HG03025 (cell line): ENCODE measurements around the gene TLR10.
"Not testable (repeated sequence)": the region's sequence is repeated elsewhere in the genome, so short reads cannot be mapped to it uniquely, and the experiment has no call there.

Experiments
- ATAC-seq: cut with Tn5 transposase; IDR thresholded peaks from one replicate; pipeline ENCODE4 v1.9.1; 2021; ENCODE audit warnings: mild to moderate bottlenecking, moderate library complexity; ENCODE audit not compliant: unreplicated experiment, low FRiP score

TLR10 gene

GRCh38 chr4:38782452-38783108, at the start of gene TLR10:
Gene TLR10 (minus strand): TSS chr4:38782990. CDS start chr4:38775590, 7,400 bp downstream.
- peak; percentile 55 for ATAC-seq

DNA sequence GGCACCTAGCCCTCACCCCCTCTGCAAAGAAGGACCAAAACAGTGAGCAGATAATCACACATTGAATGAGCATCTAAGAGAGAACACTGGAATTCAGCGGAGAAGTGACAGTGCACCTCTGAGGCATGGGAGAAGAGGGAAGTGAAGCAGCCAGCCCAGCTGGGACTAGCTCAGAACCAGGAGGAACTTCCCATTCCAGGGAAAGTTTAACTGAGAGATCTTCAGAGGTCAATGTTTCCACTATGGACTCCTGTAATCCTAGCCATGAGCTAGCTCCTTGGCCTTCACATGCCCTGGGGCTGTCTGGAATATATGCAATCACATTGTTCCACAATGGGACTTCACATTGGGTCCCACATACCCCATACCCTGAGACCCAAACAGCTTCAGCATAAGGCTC, 49.4 kb upstream of the TLR10 start:
- no peak for ATAC-seq

DNA sequence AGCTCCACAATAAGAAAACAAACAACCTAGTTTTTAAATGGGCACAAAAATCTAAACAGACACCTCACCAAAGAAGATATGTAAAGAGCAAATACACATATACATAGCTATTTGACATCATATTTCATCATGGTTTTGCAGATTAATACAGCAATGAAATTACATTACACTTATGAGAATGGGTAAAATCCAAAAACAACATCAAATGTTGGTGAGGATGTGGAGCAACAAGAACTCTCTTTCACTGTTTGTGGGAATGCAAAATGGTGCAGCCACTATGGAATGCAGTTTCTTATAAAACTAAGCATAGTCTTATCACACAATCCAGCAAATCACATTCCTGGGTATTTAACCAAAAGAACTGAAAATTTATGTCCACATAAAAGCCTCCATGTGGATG, 48.9 kb upstream of the TLR10 start:
- no peak for ATAC-seq

DNA sequence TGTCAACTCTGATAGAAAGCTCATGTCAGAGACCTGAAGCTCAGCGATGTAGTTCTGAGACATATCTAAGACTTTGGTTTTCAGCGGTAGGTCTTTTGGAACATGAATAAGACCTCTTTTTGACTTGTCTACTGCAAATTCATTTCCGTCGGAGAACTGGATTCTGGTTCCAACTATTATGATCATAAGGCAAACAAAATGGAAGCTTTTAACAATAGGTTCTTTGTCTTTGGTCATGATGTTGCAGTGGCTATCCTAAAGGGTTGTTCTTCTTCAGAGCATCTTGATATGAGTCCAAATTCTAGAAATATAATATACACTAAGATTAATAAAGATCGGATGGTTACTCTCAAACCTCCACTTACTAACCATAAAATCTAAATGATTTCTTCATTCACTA, 46.4 kb upstream of the TLR10 start:
- no peak for ATAC-seq

- ATAC-seq = no peak
Measured at GRCh38 chr4:38823766-38824165, 41.0 kb upstream of the TLR10 start.

DNA sequence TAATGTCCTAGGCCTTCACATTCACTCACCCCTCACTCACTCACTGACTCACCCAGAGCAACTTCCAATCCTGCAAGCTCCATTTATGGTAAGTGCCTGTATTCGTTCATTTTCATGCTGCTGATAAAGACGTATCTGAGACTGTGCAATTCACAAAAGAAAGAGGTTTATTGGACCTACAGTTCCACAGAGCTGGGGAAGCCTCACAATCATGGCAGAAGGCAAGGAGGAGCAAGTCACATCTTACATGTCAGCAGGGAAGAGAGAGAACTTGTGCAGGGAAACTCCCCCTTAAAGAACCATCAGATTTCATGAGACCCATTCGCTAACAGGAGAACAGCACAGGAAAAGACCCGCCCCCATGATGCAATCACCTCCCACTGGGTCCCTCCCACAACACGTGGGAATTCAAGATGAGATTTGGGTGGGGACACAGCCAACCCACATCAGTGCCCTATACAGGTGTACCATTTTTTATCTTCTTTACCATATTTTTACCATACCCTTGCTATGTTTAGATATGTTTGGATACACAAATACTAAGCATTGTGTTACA, 40.0 kb upstream of the TLR10 start:
- ATAC-seq = no peak

- ATAC-seq = no peak
Measured at GRCh38 chr4:38821739-38822138, 38.9 kb upstream of the TLR10 start.

DNA sequence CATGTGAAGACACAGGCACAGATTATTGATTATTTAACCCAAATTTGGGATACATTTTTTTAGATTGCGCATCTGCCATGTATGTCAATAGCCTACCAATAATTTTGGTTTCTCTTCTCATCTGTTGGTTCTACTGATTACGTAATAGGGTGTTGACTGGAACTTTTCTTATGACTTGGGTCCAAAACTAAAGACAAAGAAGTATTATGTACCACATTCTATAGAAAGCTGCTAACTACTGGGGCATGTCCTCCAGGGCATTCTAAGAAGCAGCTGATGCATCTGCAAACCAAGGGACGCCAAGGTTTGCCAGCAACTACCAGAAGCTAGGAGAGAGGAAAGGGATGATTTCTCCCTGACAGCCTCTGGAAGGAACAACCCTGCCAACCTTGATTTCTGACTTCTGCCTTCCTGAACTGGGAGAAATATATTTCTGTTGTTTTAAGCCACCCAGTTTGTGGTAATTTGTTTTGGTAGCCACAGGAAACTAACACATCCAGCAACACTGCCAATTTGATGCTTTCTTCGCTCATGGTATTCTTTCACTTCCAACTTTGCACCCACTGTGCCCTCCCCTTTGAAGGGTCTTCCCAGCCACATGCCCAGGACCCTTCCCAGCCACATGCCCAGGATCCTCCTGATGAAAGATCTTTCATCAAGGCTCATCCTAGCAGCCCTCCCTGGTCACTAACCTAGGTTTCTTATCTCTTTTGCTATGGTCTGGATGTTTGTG, 37.7 kb upstream of the TLR10 start:
- ATAC-seq = peak; percentile 47

DNA sequence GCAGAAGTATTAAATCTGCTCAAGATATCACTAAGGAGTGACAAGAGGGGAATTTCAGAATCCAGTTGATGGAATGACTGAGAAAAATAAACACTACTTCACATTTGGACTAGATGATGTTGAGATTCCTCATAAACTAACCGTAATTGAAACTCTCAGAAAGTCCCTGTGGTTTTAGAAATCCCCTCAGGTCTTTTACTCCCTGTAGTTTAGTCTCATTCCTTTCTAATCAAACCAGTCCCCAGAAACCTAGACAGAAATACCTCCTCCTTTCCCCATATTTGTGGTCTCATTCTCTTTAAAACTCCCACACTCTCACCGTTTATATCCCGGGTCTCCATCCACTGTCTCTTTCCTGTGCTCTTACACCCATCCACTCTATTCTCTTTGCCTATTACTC, 36.8 kb upstream of the TLR10 start:
- no peak for ATAC-seq

- ATAC-seq = no peak
Measured at GRCh38 chr4:38818441-38818976, 35.7 kb upstream of the TLR10 start.

DNA sequence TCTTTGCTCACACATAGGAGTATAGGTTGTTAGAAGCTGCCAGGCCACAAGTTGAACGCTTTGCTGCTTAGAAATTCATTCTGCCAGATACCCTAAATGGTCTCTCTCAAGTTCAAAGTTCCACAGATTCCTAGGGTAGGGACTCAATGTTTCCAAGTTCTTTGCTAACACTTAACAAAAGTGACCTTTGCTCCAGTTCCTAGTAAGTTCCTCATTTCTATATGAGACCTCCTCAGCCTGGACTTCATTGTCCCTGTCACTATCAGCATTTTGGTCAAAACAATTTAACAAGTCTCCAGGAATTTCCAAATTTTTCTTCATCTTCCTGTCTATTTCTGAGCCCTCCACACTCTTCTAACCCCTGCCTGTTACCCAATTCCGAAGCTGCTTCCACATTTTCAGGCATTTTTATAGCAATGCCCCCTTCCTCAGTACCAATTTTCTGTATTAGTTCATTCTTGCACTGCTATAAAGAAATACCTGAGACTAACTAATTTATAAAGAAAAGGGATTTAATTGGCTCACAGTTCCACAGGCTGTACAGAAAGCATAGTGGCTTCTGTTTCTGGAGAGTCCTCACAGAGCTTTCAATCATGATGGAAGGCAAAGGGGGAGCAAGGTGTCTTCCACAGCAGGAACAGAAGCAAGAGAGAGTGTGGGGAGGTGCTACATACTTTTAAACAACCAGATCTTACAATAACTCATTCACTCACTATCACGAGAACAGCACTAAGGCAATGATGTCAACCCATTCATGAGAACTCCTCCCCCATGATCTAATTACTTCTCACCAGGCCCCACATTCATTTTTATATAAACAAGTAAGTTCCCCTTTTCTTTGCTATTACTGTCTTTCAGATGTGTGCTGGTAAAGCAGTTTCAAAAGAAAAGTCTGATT, 33.3 kb upstream of the TLR10 start:
- no peak for ATAC-seq

DNA sequence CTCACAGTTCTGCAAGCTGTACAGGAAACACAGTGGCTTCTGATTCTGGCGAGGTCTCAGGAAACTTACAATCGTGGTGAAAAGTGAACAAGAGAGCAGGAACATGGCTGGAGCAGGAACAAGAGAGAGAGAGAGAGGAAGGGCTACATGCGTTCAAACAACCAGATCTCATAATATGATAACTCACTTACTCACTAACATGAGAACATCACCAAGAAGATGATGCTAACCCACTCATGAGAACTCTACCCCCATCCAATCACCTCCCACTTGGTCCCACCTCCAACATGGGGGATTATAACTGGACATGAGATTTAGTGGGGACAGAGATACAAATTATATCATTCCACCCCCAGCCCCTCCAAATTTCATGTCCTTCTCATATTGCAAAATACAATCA, 31.6 kb upstream of the TLR10 start:
- ATAC-seq = no peak

GRCh38 chr4:38811297-38811696, 28.5 kb upstream of the TLR10 start:
- ATAC-seq = no peak

- ATAC-seq = not testable (repeated sequence)
Measured at GRCh38 chr4:38807462-38807861, 24.7 kb upstream of the TLR10 start.

DNA sequence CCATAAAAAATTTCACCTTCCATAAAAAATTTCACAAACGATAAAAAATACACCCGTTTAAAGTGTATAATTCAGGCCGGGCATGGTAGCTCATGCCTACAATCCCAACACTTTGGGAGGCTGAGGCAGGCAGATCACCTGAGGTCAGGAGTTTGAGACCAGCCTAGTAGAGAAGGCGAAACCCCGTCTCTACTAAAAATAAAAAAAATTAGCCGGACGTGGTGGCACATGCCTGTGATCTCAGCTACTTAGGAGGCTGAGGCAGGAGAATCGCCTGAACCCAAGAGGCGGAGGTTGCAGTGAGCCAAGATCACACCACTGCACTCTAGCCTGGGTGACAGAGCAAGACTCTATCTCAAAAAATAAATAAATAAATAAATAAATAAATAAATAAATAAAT, 23.5 kb upstream of the TLR10 start:
- not testable (repeated sequence) for ATAC-seq

- ATAC-seq = peak; percentile 82
Measured at GRCh38 chr4:38805530-38806145, 22.8 kb upstream of the TLR10 start.

GRCh38 chr4:38804654-38805295, 22.0 kb upstream of the TLR10 start, which contains the start of gene TLR1:
Gene TLR1 (minus strand): TSS chr4:38804791. CDS start chr4:38798831, 5,960 bp downstream.
- ATAC-seq = no peak

GRCh38 chr4:38803833-38804653, 21.3 kb upstream of the TLR10 start:
- peak; percentile 53 for ATAC-seq
